Stomach (tissue), 9 donors: ENCODE data around the gene CLSTN2. TPM values are rescaled to one million over a fixed set of nuclear protein-coding genes. Genes with fewer than 3 reads are reported as not detected.

Experiments used
- DNase-seq, 2 donors: peaks; one replicate each; pipeline versions ENCODE4 v3.0.0 to v3.0.0-alpha.2; 2013 to 2019
- H3K27ac ChIP-seq, 5 donors: fragments of 200-600 bp in 4 of 5; sonication (generic) in 4 of 5; one replicate each; pipeline ENCODE4 v1.5.1; 2013 to 2019; ENCODE audit warnings: mild to moderate bottlenecking in 1 of 5, moderate library complexity in 1 of 5
- H3K27me3 ChIP-seq, 3 donors: fragments of 200-600 bp; sonication (generic); one replicate each; pipeline ENCODE4 v1.5.1; 2017 to 2019; ENCODE audit warnings: mixed run types in 1 of 3
- H3K36me3 ChIP-seq, 4 donors: fragments of 200-600 bp; sonication (generic); 1 replicate in 3 of 4; 2 replicates in 1 of 4; pipeline ENCODE4 v1.5.1; 2016 to 2019
- H3K4me1 ChIP-seq, 4 donors: fragments of 200-600 bp; sonication (generic); one replicate each; pipeline ENCODE4 v1.5.1; 2016 to 2019
- H3K4me3 ChIP-seq, 4 donors: fragments of 200-600 bp; sonication (generic) in 3 of 4; one replicate each; pipeline ENCODE4 v1.5.1; 2016 to 2019; ENCODE audit warnings: mild to moderate bottlenecking in 1 of 4
- H3K9me3 ChIP-seq, 4 donors: fragments of 200-600 bp; sonication (generic); one replicate each; pipeline ENCODE4 v1.5.1; 2016 to 2019
- CTCF ChIP-seq, 7 experiments: fragments of 450-650 bp in 4 of 7; fragments of 200-600 bp in 3 of 7; sonication (generic) in 3 of 7; IDR thresholded peaks; one replicate each; pipeline ENCODE4 v1.5.1; 2016 to 2019; ENCODE audit warnings: antibody characterized with exemption in 7 of 7, control low read depth in 2 of 7, mild to moderate bottlenecking in 1 of 7
- EP300 ChIP-seq: sonication (generic); formaldehyde crosslinking; IDR thresholded peaks from one replicate; pipeline ENCODE4 v1.6.1; 2017; ENCODE audit warnings: antibody characterized with exemption
- POLR2A ChIP-seq, 4 donors: fragments of 450-650 bp; IDR thresholded peaks; one replicate each; pipeline ENCODE4 v1.6.1; 2016; ENCODE audit warnings: antibody characterized with exemption in 4 of 4, control low read depth in 2 of 4, mild to moderate bottlenecking in 1 of 4, moderate library complexity in 1 of 4
- POLR2AphosphoS5 ChIP-seq, 3 donors: sonication (generic); formaldehyde crosslinking; IDR thresholded peaks; one replicate each; pipeline ENCODE4 v1.6.1; 2016; ENCODE audit warnings: antibody characterized with exemption in 3 of 3
- WGBS, 5 donors: extraction: QIAGEN DNeasy Blood & Tissue Kit in 3 of 5; methylation state at CpG; one replicate each; pipeline versions ENCODE4 v1.1.5 to v1.1.7; 2013 to 2018; 5-methylcytosine and 5-hydroxymethylcytosine counted together
- intact Hi-C: fragments of 100-400 bp; cut with DNase I; formaldehyde crosslinking; loops from one replicate; pipeline ENCODE4 v1.15.1; 2023; ENCODE audit warnings: low total_unique reads
- polyA plus RNA-seq, 3 donors: library from polyadenylated mRNA; stranded (reverse); fragments of 200-250 nt; gene quantifications; one replicate each; pipeline ENCODE4 v1.2.3, GENCODE V29; 2013
- total RNA-seq, 5 donors: library from RNA; depleted of rRNA; stranded (reverse); fragments of >200 nt; gene quantifications; one replicate each; pipeline versions ENCODE4 v1.1.0 to v1.2.3, GENCODE V29; 2014 to 2016
- donor health status: healthy with polysubstance abuse.
- donor health status: Bipolar disorder and iron deficiency.
- donor health status: healthy.

CLSTN2 gene
- total and polyA plus RNA-seq, 8 donors = 0.10 to 5.4 (median 1.7) TPM

- Histone ChIP-seq H3K27ac (no peak overlapping the region), H3K4me3 (no peak overlapping the region), H3K27me3 (no peaks in the 10 kb centered on the region), H3K9me3 (no peaks in the 10 kb centered on the region), H3K4me1 (no peaks in the 10 kb centered on the region), H3K36me3 (no peaks in the 10 kb centered on the region)
- intact Hi-C loops = no loop called here
- DNase-seq = no peak
- TF ChIP-seq EP300 = no peak
- no peak for TF ChIP-seq POLR2AphosphoS5 (IDR thresholded peaks at IDR 0.05)
- no peak for TF ChIP-seq CTCF (IDR thresholded peaks at IDR 0.05)
- TF ChIP-seq POLR2A (IDR thresholded peaks at IDR 0.05) = no peak
- 90 to 98% (median 92%) methylated on average over 5 of the region's 5 CpGs for WGBS, 5 donors
Observed at GRCh38 chr3:140311428-140311827, 376.4 kb downstream of the CLSTN2 start.

- intact Hi-C loops = no loop called here
- Histone ChIP-seq H3K4me1 (no peaks in the 10 kb centered on the region), H3K36me3 (no peaks in the 10 kb centered on the region), H3K4me3 (no peak overlapping the region), H3K9me3 (no peaks in the 10 kb centered on the region), H3K27ac (no peak overlapping the region), H3K27me3 (no peaks in the 10 kb centered on the region)
- DNase-seq = no peak
- TF ChIP-seq POLR2A (IDR thresholded peaks at IDR 0.05) = no peak
- no peak for TF ChIP-seq EP300
Observed at GRCh38 chr3:140315955-140316354, 381.0 kb downstream of the CLSTN2 start.

- no peak overlapping the region for H3K27ac ChIP-seq
- intact Hi-C loops = no loop called here
- H3K36me3 ChIP-seq = no peaks in the 10 kb centered on the region
- H3K27me3 ChIP-seq = no peaks in the 10 kb centered on the region
- no peak overlapping the region for H3K4me3 ChIP-seq
- 17 to 28% (median 26%) methylated on average over 1 of the region's 1 CpG for WGBS, 5 donors
- no peak for DNase-seq
- no peak for TF ChIP-seq EP300
- TF ChIP-seq CTCF (IDR thresholded peaks at IDR 0.05) = no peak
- no peak for TF ChIP-seq POLR2AphosphoS5 (IDR thresholded peaks at IDR 0.05)
- no peak for TF ChIP-seq POLR2A (IDR thresholded peaks at IDR 0.05)
- no peaks in the 10 kb centered on the region for H3K4me1 ChIP-seq
- H3K9me3 ChIP-seq = no peaks in the 10 kb centered on the region
Observed at GRCh38 chr3:140316466-140316865, 381.5 kb downstream of the CLSTN2 start.

DNA sequence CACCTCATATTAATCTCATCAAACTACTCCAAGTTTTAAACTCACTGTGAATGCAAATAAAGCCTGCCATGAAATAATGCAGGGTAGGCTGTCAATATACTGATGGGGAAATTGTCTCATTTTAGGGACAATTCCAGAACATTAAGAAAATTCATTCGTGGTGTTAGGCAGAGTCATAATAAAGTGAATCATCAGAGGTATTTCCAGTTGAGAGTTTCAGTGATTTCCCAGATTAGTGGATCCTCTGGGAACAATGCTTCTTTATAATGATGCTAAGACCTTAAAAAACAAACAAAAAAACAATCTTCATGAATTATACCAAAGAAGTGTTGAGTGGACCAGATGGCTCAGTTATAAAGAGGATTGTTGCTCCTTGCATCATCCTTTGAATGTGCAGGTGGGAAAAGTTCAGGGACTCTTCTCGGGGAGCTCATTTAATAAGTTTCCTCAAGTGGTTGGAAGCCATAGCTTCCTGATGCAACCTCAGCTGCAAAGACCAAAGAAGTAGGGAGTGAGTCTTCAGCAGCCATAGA, 381.9 kb downstream of the CLSTN2 start:
- TF ChIP-seq POLR2AphosphoS5 (IDR thresholded peaks at IDR 0.05) = no peak
- TF ChIP-seq EP300 = no peak
- no peak for TF ChIP-seq CTCF (IDR thresholded peaks at IDR 0.05)
- TF ChIP-seq POLR2A (IDR thresholded peaks at IDR 0.05) = no peak
- no peaks in the 10 kb centered on the region for H3K9me3 ChIP-seq
- no peaks in the 10 kb centered on the region for H3K4me1 ChIP-seq
- no peaks in the 10 kb centered on the region for H3K27me3 ChIP-seq
- no peak overlapping the region for H3K4me3 ChIP-seq
- H3K36me3 ChIP-seq = no peaks in the 10 kb centered on the region
- 71 to 77% (median 74%) methylated on average over 2 of the region's 2 CpGs for WGBS, 5 donors
- DNase-seq = no peak
- H3K27ac ChIP-seq = no peak overlapping the region
- intact Hi-C loops = no loop called here

GRCh38 chr3:140319739-140320138, 384.8 kb downstream of the CLSTN2 start:
- Histone ChIP-seq H3K4me3 (no peak overlapping the region), H3K9me3 (no peaks in the 10 kb centered on the region), H3K27me3 (no peaks in the 10 kb centered on the region), H3K27ac (no peak overlapping the region), H3K36me3 (no peaks in the 10 kb centered on the region), H3K4me1 (no peaks in the 10 kb centered on the region)
- TF ChIP-seq POLR2A (IDR thresholded peaks at IDR 0.05) (no peak), CTCF (IDR thresholded peaks at IDR 0.05) (no peak), EP300 (no peak), POLR2AphosphoS5 (IDR thresholded peaks at IDR 0.05) (no peak)
- WGBS, 5 donors = 44 to 58% (median 50%) methylated on average over 2 of the region's 2 CpGs
- intact Hi-C loops = no loop called here
- DNase-seq = no peak
